Natural killer cell treated with Interleukin-12 subunit alpha and Interleukin-12 subunit beta and Interleukin-15 and Interleukin-18, amount 100 ng/mL, for 72 hours (primary cell): ENCODE results near the gene FAM3B. TPM values are rescaled to one million over a fixed set of nuclear protein-coding genes. Genes with fewer than 3 reads are reported as not detected.
A peak's percentile ranks its signal among the peaks of the same experiment; 100 is the strongest.

Experiments used
- ATAC-seq, 2 donors: fragments of 150-1000 bp; cut with Tn5 transposase in 1 of 2; sonication (Bioruptor Pico), chemical (Tn5 transposase) in 1 of 2; 2 replicates each; pipeline ENCODE4 v1.10.0; 2021
- DNase-seq: peaks from one replicate; pipeline ENCODE4 v3.0.0; 2022; ENCODE audit warnings: low spot score
- H3K27ac Mint-ChIP-seq, 2 donors: 1 replicate in 1 of 2; 2 replicates in 1 of 2; pipeline ENCODE4 v1.8.0; 2022; ENCODE audit warnings: mixed read lengths in 2 of 2, mild to moderate bottlenecking in 1 of 2, moderate library complexity in 1 of 2
- H3K27me3 Mint-ChIP-seq, 2 donors: 1 replicate in 1 of 2; 2 replicates in 1 of 2; pipeline ENCODE4 v1.8.0; 2022; ENCODE audit warnings: mixed read lengths in 2 of 2
- H3K36me3 Mint-ChIP-seq: one replicate; pipeline ENCODE4 v1.8.0; 2022; ENCODE audit warnings: mixed read lengths
- H3K4me1 Mint-ChIP-seq, 2 donors: 1 replicate in 1 of 2; 2 replicates in 1 of 2; pipeline ENCODE4 v1.8.0; 2022; ENCODE audit warnings: low read depth in 2 of 2, mixed read lengths in 2 of 2, mild to moderate bottlenecking in 1 of 2
- H3K4me3 Mint-ChIP-seq: one replicate; pipeline ENCODE4 v1.8.0; 2022; ENCODE audit warnings: mixed read lengths
- H3K9me3 Mint-ChIP-seq: 2 replicates; pipeline ENCODE4 v1.8.0; 2022; ENCODE audit warnings: mixed read lengths
- total RNA-seq, 2 donors: library from RNA; stranded (reverse); gene quantifications; one replicate each; pipeline ENCODE4 v1.2.3, GENCODE V29; 2022

The FAM3B gene
- total RNA-seq, 2 donors from 2014 or later, result not detected

GRCh38 chr21:41363370-41364270 lies 47.0 kb downstream of the FAM3B start:
- H3K27me3 Mint-ChIP-seq, result no peaks in the 10 kb centered on the region
- H3K9me3 Mint-ChIP-seq, result no peaks in the 10 kb centered on the region
- peak overlapping the region; percentile 93 to 98 for H3K27ac Mint-ChIP-seq
- DNase-seq, result no peak
- no peaks in the 10 kb centered on the region for H3K36me3 Mint-ChIP-seq
- ATAC-seq, result no peak
- peaks cover 22 to 32% of the 10 kb centered on the region in 2 donors for H3K4me1 Mint-ChIP-seq
- H3K4me3 Mint-ChIP-seq, result peak overlapping the region; percentile 94

- Mint-ChIP-seq H3K4me1 (peaks cover 25 to 32% of the 10 kb centered on the region in 2 donors), H3K36me3 (no peaks in the 10 kb centered on the region), H3K27me3 (no peaks in the 10 kb centered on the region), H3K4me3 (no peak overlapping the region), H3K9me3 (no peaks in the 10 kb centered on the region), H3K27ac (no peak overlapping the region)
- ATAC-seq, result no peak
- DNase-seq, result no peak
Observed at GRCh38 chr21:41364308-41364707, 47.7 kb downstream of the FAM3B start.

GRCh38 chr21:41365377-41366107 lies 48.9 kb downstream of the FAM3B start:
- DNase-seq (no peak), ATAC-seq (no peak)
- H3K9me3 Mint-ChIP-seq, result no peaks in the 10 kb centered on the region
- H3K36me3 Mint-ChIP-seq, result no peaks in the 10 kb centered on the region
- no peak overlapping the region for H3K27ac Mint-ChIP-seq
- H3K27me3 Mint-ChIP-seq, result no peaks in the 10 kb centered on the region
- H3K4me1 Mint-ChIP-seq, result peaks cover 31 to 40% of the 10 kb centered on the region in 2 donors
- H3K4me3 Mint-ChIP-seq, result no peak overlapping the region

DNA sequence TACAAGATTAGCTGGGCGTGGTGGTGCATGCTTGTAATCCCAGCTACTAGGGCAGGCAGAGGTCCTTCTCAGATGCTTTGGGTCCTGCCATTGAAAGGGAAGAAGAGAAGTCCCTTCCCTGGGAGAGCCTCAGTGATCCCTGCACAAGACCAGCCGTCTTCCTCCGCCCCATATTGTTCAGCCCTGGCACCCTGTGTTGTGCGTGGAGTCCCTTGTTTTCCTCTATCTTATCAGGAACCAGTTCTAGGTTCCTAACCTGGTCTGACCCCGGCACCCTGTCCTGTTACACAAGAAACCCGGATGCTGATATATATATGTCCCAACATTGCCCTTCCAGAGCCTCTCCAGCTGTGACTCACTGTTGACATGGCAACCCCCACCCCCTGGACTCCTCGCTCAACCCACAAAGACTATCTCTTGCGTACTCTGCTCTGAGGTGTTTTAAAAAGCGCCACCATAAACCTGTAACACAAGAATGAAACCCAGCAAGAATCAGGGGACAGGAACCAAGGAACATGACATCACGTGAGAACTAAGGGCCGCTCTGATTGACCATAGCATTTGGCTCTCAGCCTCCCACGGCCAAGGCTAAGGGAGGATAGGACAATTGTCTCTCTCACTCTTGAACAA lies 50.0 kb downstream of the FAM3B start:
- Mint-ChIP-seq H3K27ac (no peak overlapping the region), H3K27me3 (no peaks in the 10 kb centered on the region), H3K9me3 (no peaks in the 10 kb centered on the region), H3K4me3 (no peak overlapping the region), H3K4me1 (peaks cover 34 to 48% of the 10 kb centered on the region in 2 donors), H3K36me3 (no peaks in the 10 kb centered on the region)
- no peak for ATAC-seq
- DNase-seq, result no peak

DNA sequence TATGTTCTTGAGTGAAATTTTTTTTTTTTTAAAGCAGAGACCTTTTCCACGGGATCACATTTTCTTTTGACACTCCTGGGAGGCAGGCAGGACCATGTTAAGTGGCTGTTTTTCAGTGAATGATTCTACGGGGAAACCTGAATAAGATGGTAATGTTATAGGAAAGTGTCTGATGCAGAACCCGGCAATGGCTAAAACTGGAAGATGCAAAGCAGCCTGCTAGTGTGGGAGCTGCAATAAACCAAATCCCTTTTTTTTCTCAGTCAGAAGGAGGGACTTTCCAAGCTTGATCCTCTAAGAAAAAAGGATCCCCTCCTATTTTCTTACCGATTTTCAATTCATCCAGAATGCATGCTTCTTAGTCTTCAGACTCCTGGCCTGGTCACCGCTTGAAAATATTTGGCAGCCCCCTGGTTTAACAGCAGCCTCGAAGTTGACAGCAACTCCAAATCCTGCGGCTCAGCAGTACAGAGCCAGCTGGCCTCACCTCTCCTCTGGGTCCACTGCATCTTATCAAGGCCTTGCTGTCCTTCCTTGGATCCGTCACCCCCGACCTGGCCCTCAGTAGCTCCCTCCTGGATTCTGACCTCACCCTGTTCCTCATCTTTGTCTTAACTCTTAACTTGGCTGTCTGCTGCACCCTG lies 50.8 kb downstream of the FAM3B start:
- Mint-ChIP-seq H3K4me3 (no peak overlapping the region), H3K9me3 (no peaks in the 10 kb centered on the region), H3K27ac (peak overlapping the region; percentile 3 to 48), H3K27me3 (no peaks in the 10 kb centered on the region), H3K4me1 (peaks cover 26 to 42% of the 10 kb centered on the region in 2 donors), H3K36me3 (no peaks in the 10 kb centered on the region)
- no peak for DNase-seq
- ATAC-seq, result no peak

GRCh38 chr21:41367945-41368734 lies 51.5 kb downstream of the FAM3B start:
- H3K4me3 Mint-ChIP-seq, result no peak overlapping the region
- no peaks in the 10 kb centered on the region for H3K36me3 Mint-ChIP-seq
- H3K9me3 Mint-ChIP-seq, result no peaks in the 10 kb centered on the region
- H3K4me1 Mint-ChIP-seq, result peaks cover 21 to 35% of the 10 kb centered on the region in 2 donors
- H3K27me3 Mint-ChIP-seq, result no peaks in the 10 kb centered on the region
- ATAC-seq (no peak), DNase-seq (no peak)
- H3K27ac Mint-ChIP-seq, result peak overlapping the region; percentile 48 to 92

DNA sequence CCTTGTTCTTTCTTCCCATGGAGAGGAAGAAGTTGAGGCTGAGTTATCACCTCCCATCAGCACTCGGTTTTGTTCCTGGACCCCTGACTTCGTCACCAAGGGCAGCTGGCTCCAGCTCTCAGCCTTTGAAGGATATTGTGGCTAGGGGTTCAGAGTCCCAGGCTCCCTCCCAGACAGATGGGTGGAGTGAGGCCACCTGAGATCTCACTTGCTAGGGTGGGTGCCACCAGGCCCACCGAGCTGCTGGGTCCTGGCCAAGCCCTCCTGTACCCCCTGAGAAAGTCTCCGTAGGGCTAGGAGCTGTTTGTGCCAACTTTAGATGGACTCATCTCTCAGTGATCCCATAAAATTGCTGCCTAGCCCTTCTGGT lies 52.1 kb downstream of the FAM3B start:
- peaks cover 18 to 29% of the 10 kb centered on the region in 2 donors for H3K4me1 Mint-ChIP-seq
- no peak for DNase-seq
- no peaks in the 10 kb centered on the region for H3K27me3 Mint-ChIP-seq
- ATAC-seq, result no peak
- peak overlapping the region; percentile 48 to 92 for H3K27ac Mint-ChIP-seq
- peak overlapping the region; percentile 69 for H3K4me3 Mint-ChIP-seq
- no peaks in the 10 kb centered on the region for H3K9me3 Mint-ChIP-seq
- H3K36me3 Mint-ChIP-seq, result no peaks in the 10 kb centered on the region

DNA sequence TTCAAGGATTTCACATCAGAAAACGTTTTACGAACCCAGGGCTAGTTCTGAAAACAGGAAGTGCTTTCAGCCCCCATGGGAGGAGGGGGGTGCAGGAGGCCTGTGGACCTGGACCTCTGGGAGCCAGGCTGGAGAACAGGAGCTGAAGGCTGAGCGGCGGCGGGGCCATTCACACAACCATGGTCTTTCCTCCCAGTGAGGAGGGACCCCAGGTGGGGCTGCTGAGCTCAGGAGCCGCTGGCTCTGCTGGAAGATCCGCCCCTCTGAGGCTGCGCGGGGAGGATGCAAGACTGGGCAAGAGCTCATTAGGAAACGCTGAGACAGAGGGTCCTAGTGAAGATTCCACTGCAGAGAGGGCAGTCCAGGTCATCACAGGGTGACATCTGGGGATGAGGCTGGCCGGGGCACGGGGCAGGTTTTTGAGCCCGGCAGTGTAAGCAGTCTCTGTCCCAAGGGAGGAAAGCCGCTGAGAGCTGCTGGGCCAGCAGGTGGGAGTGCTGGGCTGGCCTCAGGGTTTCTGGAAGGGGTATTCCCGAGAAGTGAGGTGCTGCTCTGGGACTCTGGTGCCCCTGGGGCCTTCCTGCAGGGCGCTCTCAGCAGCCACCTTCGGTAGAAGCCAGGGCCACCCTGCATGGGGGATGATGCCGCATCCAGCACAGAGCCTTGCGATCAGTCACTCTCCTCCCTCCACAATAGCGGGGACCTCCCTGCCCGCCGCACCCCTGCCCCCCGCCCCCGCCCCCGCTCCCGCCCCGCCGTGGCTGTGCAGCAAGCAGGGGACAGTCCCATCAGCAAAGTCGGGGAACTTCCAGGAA lies 52.7 kb downstream of the FAM3B start:
- no peaks in the 10 kb centered on the region for H3K36me3 Mint-ChIP-seq

GRCh38 chr21:41369920-41370839 lies 53.6 kb downstream of the FAM3B start:
- peak overlapping the region; percentile 69 for H3K4me3 Mint-ChIP-seq
- DNase-seq (no peak), ATAC-seq (peak; percentile 43 to 64)
- H3K36me3 Mint-ChIP-seq, result no peaks in the 10 kb centered on the region
- H3K27me3 Mint-ChIP-seq, result no peaks in the 10 kb centered on the region
- H3K27ac Mint-ChIP-seq, result peak overlapping the region; percentile 48 to 92
- H3K9me3 Mint-ChIP-seq, result no peaks in the 10 kb centered on the region
- H3K4me1 Mint-ChIP-seq, result peaks cover 23 to 32% of the 10 kb centered on the region in 2 donors

More for the DNA sequence above, 52.7 kb downstream of the FAM3B start:
- Mint-ChIP-seq H3K4me1 (peaks cover 18 to 26% of the 10 kb centered on the region in 2 donors), H3K27me3 (no peaks in the 10 kb centered on the region), H3K27ac (peak overlapping the region; percentile 48 to 92), H3K4me3 (peak overlapping the region; percentile 69), H3K9me3 (no peaks in the 10 kb centered on the region)
- DNase-seq, result no peak
- ATAC-seq, result peak; percentile 59 to 65

GRCh38 chr21:41370840-41371684 lies 54.5 kb downstream of the FAM3B start:
- Mint-ChIP-seq H3K4me3 (peak overlapping the region; percentile 69), H3K36me3 (no peaks in the 10 kb centered on the region), H3K27ac (peak overlapping the region; percentile 48 to 92), H3K27me3 (no peaks in the 10 kb centered on the region), H3K4me1 (peaks cover 21 to 33% of the 10 kb centered on the region in 2 donors), H3K9me3 (no peaks in the 10 kb centered on the region)
- DNase-seq, result no peak
- ATAC-seq, result no peak

GRCh38 chr21:41371685-41372030 lies 55.1 kb downstream of the FAM3B start:
- DNase-seq (no peak), ATAC-seq (no peak)
- H3K27ac Mint-ChIP-seq, result no peak overlapping the region
- no peaks in the 10 kb centered on the region for H3K27me3 Mint-ChIP-seq
- H3K9me3 Mint-ChIP-seq, result no peaks in the 10 kb centered on the region
- no peaks in the 10 kb centered on the region for H3K36me3 Mint-ChIP-seq
- H3K4me1 Mint-ChIP-seq, result peaks cover 21 to 33% of the 10 kb centered on the region in 2 donors
- H3K4me3 Mint-ChIP-seq, result no peak overlapping the region
